HPDE6-E6E7 (cell line): ENCODE measurements around the gene ACAP3.
"Not testable (repeated sequence)": the region's sequence is repeated elsewhere in the genome, so short reads cannot be mapped to it uniquely, and the experiment has no call there.

ENCODE experiments used
- DNase-seq: peaks from one replicate; pipeline ENCODE4 v3.0.0; 2011; ENCODE audit warnings: missing footprints; ENCODE audit errors: extremely low spot score

ACAP3 gene

GRCh38 chr1:1331068-1331965 is 23.6 kb upstream of the ACAP3 start, which contains the start of gene TAS1R3:
TAS1R3 (plus strand) TSS chr1:1331280; CDS start chr1:1331346, 66 bp downstream.
- DNase-seq = no peak

GRCh38 chr1:1330366-1331067 is 22.8 kb upstream of the ACAP3 start:
- DNase-seq = no peak

DNA sequence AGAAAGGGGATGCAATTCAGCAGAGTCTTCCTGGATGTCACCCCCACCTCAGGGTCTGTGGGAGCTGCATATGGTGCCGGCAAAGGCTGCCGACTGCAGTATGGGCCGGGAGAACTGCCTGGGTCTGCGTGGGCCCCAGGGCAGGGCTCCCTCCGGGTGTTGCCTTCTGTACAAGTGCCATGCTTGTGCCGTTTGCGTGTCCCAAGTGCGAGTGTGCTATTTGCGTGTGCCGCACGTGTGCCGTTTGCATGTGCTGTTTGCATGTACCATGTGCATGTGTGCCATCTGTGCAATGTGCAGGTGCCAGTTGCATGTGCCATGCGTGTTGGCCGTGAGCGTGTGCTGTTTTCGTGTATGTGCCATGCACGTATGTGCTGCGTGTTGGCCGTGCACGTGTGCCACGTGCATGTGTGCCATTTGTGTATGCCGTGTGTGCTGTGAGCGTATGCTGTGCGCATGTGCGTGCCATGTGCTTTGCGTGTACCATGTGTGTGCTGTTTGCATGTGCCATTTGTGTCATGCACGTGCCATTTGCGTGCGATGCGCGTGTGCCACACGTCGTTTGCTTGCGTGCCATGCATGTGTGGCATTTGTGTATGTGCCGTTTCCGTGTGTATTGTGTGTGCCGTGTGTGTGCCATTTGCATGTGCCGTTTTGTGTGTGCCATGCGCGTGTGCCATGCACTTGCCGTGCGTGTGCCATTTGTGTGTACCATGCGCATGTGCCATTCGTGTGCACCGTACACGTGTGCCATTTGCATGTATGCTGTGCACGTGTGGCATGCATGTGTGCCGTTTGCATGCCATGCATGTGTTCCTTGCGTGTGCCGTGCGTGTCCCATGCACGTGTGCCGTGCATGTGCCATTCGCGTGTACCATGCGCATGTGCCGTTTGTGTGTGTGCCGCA is 21.8 kb upstream of the ACAP3 start:
- no peak for DNase-seq

DNA sequence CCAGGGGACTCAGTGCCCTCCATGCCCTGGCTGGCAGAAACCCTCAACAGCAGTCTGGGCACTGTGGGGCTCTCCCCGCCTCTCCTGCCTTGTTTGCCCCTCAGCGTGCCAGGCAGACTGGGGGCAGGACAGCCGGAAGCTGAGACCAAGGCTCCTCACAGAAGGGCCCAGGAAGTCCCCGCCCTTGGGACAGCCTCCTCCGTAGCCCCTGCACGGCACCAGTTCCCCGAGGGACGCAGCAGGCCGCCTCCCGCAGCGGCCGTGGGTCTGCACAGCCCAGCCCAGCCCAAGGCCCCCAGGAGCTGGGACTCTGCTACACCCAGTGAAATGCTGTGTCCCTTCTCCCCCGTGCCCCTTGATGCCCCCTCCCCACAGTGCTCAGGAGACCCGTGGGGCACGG is 20.5 kb upstream of the ACAP3 start:
- no peak for DNase-seq

- DNase-seq = no peak
Observed at GRCh38 chr1:1327291-1327690, 19.6 kb upstream of the ACAP3 start.

- no peak for DNase-seq
Observed at GRCh38 chr1:1326075-1326605, 18.4 kb upstream of the ACAP3 start.

DNA sequence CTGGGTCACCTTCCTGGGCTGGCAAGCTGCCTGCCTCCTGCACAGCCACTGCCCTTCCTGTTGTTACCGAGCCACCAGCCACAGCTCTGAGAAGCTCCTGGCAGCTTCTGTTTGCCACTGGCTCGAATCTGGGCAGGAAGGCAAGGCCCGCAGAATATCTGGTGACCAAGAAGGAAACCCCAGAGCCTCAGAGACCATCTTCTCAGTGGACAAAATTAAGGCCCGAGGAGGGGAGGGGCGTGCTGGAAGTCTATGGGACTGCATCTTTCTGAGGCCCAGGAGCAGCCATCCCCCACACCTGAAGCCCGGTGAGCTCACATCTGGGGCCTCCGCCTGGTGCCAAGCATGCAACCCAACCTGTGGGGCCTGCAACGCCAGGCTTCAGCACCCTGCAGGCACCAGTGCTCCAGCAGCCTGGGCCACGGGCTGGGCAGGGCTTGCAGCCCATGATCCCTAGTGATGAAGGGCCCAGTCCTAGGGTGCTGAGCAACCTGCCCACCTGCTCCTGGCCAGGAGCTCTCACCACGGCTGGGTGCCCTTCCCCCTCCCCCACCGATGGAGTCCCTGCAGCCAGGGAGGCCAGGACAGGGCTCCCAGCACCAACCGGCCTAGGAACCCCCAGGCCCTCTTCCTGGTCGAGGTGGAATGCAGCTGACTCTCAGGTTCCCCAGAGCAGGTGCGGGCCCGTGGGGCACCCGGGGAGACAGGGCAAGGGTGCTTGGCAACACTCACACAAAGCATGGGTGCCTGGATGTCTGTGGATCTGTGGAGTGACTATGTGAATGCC is 17.8 kb upstream of the ACAP3 start:
- no peak for DNase-seq

DNA sequence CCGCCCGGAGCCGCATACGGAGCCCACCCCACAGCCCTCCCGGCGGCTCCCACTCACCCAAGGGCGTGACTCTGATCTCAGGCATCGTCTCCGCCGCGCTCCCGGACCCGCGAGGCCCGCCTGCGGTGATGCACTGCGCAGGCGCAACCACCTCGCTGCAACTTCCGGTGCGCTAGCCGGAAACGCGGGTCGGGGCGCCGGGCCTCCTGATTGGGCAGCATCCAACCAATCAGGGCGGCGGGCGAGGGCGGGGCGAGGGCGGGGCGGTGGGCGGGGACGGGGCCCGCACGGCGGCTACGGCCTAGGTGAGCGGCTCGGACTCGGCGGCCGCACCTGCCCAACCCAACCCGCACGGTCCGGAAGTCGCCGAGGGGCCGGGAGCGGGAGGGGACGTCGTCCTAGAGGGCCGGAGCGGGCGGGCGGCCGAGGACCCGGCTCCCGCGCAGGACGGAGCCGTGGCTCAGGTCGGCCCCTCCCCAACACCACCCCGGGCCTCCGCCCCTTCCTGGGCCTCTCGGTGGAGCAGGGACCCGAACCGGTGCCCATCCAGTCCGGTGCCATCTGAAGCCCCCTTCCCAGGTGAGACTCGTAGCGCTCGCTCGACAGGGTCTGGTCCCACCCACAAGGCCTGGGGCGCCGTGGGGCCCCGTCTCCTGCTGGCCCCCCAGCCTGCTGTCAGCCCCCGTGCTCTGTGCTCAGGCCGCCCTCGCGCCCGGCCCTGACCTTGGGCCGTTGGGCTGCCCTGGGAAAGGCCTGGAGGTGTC is 17.0 kb upstream of the ACAP3 start, which contains the start of the genes CPTP and INTS11:
Gene CPTP (plus strand): TSS at position 279 of the 764 bp plus-strand sequence. CDS start 2,109 bp downstream, outside the sequence.
Gene INTS11 (minus strand): TSS at position 137 of the 764 bp plus-strand sequence. CDS start 52 bp downstream, at position 85.
- peak; percentile 92 for DNase-seq

- no peak for DNase-seq
Observed at GRCh38 chr1:1324084-1324523, 16.4 kb upstream of the ACAP3 start.

- no peak for DNase-seq
Observed at GRCh38 chr1:1322952-1323351, 15.2 kb upstream of the ACAP3 start.

DNA sequence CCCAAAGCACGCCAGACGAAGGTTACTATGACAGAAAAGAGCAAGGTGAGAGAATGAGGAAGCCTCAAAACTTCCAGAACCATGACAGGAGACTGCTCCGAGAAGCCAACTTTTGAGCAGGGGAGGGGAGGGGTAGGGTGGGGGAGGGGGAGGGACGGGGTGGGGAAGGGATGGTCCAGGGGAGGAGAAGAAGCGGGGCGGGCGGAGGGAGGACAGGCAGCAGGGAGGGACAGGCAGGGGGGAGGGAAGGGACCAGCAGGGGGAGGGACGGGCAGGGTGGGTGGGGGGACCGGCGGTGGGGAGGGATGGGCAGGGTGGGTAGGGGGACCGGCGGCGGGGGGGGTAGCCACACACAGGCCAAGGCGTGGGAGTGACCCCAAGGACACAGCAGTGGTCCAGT is 14.7 kb upstream of the ACAP3 start:
- no peak for DNase-seq

DNA sequence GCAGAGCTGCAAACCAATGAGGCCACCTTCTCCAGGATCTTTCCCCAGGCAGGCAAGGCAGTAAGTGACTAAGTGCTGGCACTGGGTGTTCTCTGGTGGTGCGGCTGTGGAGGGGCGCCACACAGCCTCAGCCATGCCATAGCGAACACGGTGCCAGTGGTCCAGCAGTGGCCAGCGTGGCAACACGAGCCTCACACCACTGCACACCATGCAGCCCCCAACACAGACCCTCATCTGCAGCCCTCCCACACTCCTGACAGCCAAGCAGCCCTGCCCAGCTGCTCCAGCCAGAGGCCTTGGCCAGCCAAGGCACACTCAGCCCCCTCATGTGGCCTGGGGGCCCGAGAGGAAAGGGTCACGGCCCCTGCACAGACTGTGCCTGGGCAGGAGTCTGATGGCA is 13.7 kb upstream of the ACAP3 start:
- DNase-seq = no peak

- no peak for DNase-seq
Observed at GRCh38 chr1:1320666-1321448, 13.1 kb upstream of the ACAP3 start.

GRCh38 chr1:1319646-1319941 is 11.9 kb upstream of the ACAP3 start:
- no peak for DNase-seq

- no peak for DNase-seq
Observed at GRCh38 chr1:1318777-1319645, 11.3 kb upstream of the ACAP3 start.

- no peak for DNase-seq
Observed at GRCh38 chr1:1318131-1318652, 10.5 kb upstream of the ACAP3 start.

DNA sequence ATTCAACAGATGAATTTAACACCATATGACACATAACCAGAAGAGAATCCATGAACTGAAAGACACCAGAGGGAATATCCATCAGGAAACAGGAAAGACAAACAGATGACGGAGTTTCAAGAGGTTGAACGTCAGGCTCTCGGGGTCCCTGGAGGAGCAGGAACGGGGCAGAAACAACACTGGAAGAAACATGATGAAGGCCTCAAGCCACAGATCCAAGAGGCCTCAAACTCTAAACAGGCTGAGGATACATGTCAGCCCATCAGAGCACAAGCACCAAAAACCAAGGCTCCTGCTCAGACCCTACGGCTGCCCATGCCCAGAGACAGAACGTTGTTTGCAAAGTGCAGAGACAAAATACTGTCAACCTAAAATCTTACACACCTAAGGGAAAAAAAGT is 9.7 kb upstream of the ACAP3 start:
- DNase-seq = no peak

DNA sequence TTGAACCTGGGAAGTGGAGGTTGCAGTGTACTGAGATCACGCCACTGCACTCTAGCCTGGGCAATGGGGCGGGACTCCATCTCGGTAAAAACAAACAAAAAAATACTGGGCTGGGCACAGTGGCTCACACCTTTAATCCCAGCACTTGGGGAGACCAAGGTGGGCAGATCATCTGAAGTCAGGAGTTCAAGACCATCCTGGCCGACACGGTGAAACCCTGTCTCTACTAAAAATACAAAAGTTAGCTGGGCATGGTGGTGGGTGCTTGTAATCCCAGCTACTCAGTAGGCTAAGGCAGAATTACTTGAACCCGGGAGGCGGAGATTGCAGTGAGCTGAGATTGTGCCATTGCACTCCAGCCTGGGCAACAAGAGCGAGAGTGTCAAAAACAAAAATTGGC is 8.5 kb upstream of the ACAP3 start:
- not testable (repeated sequence) for DNase-seq
